OCI-LY1 (cell line): ENCODE measurements around the gene RNF167.

ENCODE experiments used
- H2AFZ ChIP-seq: fragments of 200-600 bp; sonication (generic), shearing (Covaris generic); 2 replicates; pipeline ENCODE4 v1.6.0; 2014; ENCODE audit warnings: antibody characterized with exemption, mild to moderate bottlenecking, low read length
- H3F3A ChIP-seq: fragments of 200-600 bp; sonication (generic), shearing (Covaris generic); 2 replicates; pipeline ENCODE4 v1.6.0; 2014; ENCODE audit warnings: mild to moderate bottlenecking, antibody characterized with exemption, low read length, moderate library complexity; ENCODE audit not compliant: insufficient read depth
- H3K27ac ChIP-seq: fragments of 200-600 bp; sonication (generic); 2 replicates; pipeline ENCODE4 v1.5.1; 2014; ENCODE audit warnings: low read length, mixed run types, mild to moderate bottlenecking, low read depth; ENCODE audit not compliant: poor library complexity, severe bottlenecking
- H3K27me3 ChIP-seq: fragments of 200-600 bp; sonication (generic); 2 replicates; pipeline ENCODE4 v1.6.0; 2014; ENCODE audit warnings: antibody characterized with exemption, mild to moderate bottlenecking, low read length, moderate library complexity; ENCODE audit not compliant: insufficient read depth
- H3K36me3 ChIP-seq: fragments of 200-600 bp; sonication (generic); 2 replicates; pipeline ENCODE4 v1.6.1; 2014; ENCODE audit warnings: mild to moderate bottlenecking, antibody characterized with exemption, low read length, moderate library complexity, mixed read lengths; ENCODE audit not compliant: insufficient read depth
- H3K4me1 ChIP-seq: fragments of 200-600 bp; sonication (generic); 2 replicates; pipeline ENCODE4 v1.5.1; 2014; ENCODE audit warnings: mild to moderate bottlenecking, low read length, moderate library complexity; ENCODE audit not compliant: insufficient read depth, severe bottlenecking
- H3K4me2 ChIP-seq: fragments of 200-600 bp; sonication (generic), shearing (Covaris generic); 2 replicates; pipeline ENCODE4 v1.6.1; 2014; ENCODE audit warnings: low read length
- H3K4me3 ChIP-seq: fragments of 200-600 bp; sonication (generic); 2 replicates; pipeline ENCODE4 v1.5.1; 2014; ENCODE audit warnings: low read length, low read depth, mild to moderate bottlenecking, mixed read lengths; ENCODE audit not compliant: poor library complexity, severe bottlenecking
- H3K79me2 ChIP-seq: fragments of 200-600 bp; shearing (Covaris generic); 2 replicates; pipeline ENCODE4 v1.6.1; 2016; ENCODE audit warnings: mixed run types, low read length, mixed read lengths; ENCODE audit not compliant: insufficient read depth
- H3K9ac ChIP-seq: fragments of 200-600 bp; sonication (generic), shearing (Covaris generic); 2 replicates; pipeline ENCODE4 v1.6.1; 2014; ENCODE audit warnings: mild to moderate bottlenecking, low read length, mixed read lengths
- H3K9me2 ChIP-seq: fragments of 200-600 bp; sonication (generic), shearing (Covaris generic); 2 replicates; pipeline ENCODE4 v1.6.1; 2014; ENCODE audit warnings: low read depth, mild to moderate bottlenecking, low read length, mixed read lengths
- H3K9me3 ChIP-seq: fragments of 200-600 bp; shearing (Covaris generic); 2 replicates; pipeline ENCODE4 v1.6.1; 2014; ENCODE audit warnings: low read length, mixed read lengths
- H4K20me1 ChIP-seq: fragments of 200-600 bp; sonication (generic), shearing (Covaris generic); 2 replicates; pipeline ENCODE4 v1.6.0; 2016; ENCODE audit warnings: mild to moderate bottlenecking, low read length; ENCODE audit not compliant: insufficient read depth
- CTCF ChIP-seq: fragments of 200-600 bp; sonication (generic), shearing (Covaris generic); IDR thresholded peaks from 2 replicates; pipeline ENCODE4 v1.5.1; 2017; ENCODE audit warnings: mild to moderate bottlenecking, antibody characterized with exemption, low read length, moderate library complexity, mixed read lengths
- EZH2 ChIP-seq: fragments of 200-600 bp; sonication (generic), shearing (Covaris generic); IDR thresholded peaks from 2 replicates; pipeline ENCODE4 v1.8.0; 2017; ENCODE audit warnings: borderline replicate concordance, mixed run types, mild to moderate bottlenecking, antibody characterized with exemption, low read length, moderate library complexity, mixed read lengths

RNF167 gene

GRCh38 chr17:4972752-4973151, 32.7 kb downstream of the RNF167 start:
- Histone ChIP-seq H3K27me3 (no peaks in the 10 kb centered on the region), H3F3A (no peaks in the 10 kb centered on the region), H3K9ac (no peak overlapping the region), H3K4me3 (no peak overlapping the region), H3K27ac (no peak overlapping the region), H3K79me2 (no peaks in the 10 kb centered on the region), H2AFZ (no peak overlapping the region), H3K9me3 (no peaks in the 10 kb centered on the region), H3K4me1 (peaks cover 15% of the 10 kb centered on the region), H4K20me1 (no peaks in the 10 kb centered on the region), H3K36me3 (peaks cover 63% of the 10 kb centered on the region; the same call in 1 of the 2 replicates), H3K4me2 (no peak overlapping the region), H3K9me2 (no peaks in the 10 kb centered on the region)
- TF ChIP-seq CTCF (no peak), EZH2 (no peak)

- H3K9ac ChIP-seq: no peak overlapping the region
- H3K9me2 ChIP-seq: no peaks in the 10 kb centered on the region
- H3K27me3 ChIP-seq: no peaks in the 10 kb centered on the region
- TF ChIP-seq EZH2 (no peak), CTCF (no peak)
- H3K4me3 ChIP-seq: no peak overlapping the region
- no peaks in the 10 kb centered on the region for H4K20me1 ChIP-seq
- H3F3A ChIP-seq: no peaks in the 10 kb centered on the region
- H2AFZ ChIP-seq: no peak overlapping the region
- H3K79me2 ChIP-seq: no peaks in the 10 kb centered on the region
- H3K27ac ChIP-seq: no peak overlapping the region
- peaks cover 71% of the 10 kb centered on the region; the same call in 1 of the 2 replicates for H3K36me3 ChIP-seq
- no peaks in the 10 kb centered on the region for H3K9me3 ChIP-seq
- peaks cover 9% of the 10 kb centered on the region for H3K4me1 ChIP-seq
- no peak overlapping the region for H3K4me2 ChIP-seq
Observed at GRCh38 chr17:4973256-4974114, 33.4 kb downstream of the RNF167 start.

GRCh38 chr17:4974115-4974670, 34.1 kb downstream of the RNF167 start:
- TF ChIP-seq CTCF: no peak
- TF ChIP-seq EZH2: no peak
- no peaks in the 10 kb centered on the region for H3K9me2 ChIP-seq
- no peak overlapping the region for H3K4me2 ChIP-seq
- H3K4me3 ChIP-seq: no peak overlapping the region
- peaks cover 2% of the 10 kb centered on the region for H3K4me1 ChIP-seq
- H3K27ac ChIP-seq: no peak overlapping the region
- no peaks in the 10 kb centered on the region for H3K27me3 ChIP-seq
- H3K79me2 ChIP-seq: no peaks in the 10 kb centered on the region
- no peaks in the 10 kb centered on the region for H3F3A ChIP-seq
- no peak overlapping the region for H2AFZ ChIP-seq
- H3K36me3 ChIP-seq: peaks cover 70% of the 10 kb centered on the region; the same call in 1 of the 2 replicates
- no peaks in the 10 kb centered on the region for H4K20me1 ChIP-seq
- H3K9me3 ChIP-seq: no peaks in the 10 kb centered on the region
- no peak overlapping the region for H3K9ac ChIP-seq
